H1 (cell line): ENCODE measurements around the gene ZBTB8B. TPM values are rescaled to one million over a fixed set of nuclear protein-coding genes. Genes with fewer than 3 reads are reported as not detected.
"Not testable (repeated sequence)": the region's sequence is repeated elsewhere in the genome, so short reads cannot be mapped to it uniquely, and the experiment has no call there.

Source experiments
- CTCF ChIA-PET: fragments of 300-600 bp; sonication (Branson Sonifier 250); formaldehyde crosslinking; loops from one replicate; lab custom pipeline; 2021; ENCODE audit not compliant: partially characterized antibody; lab: Charles Lee
- POLR2A ChIA-PET: fragments of 300-600 bp; sonication (Branson Sonifier 250); formaldehyde crosslinking; loops from one replicate; lab custom pipeline; 2021; ENCODE audit warnings: inconsistent platforms; ENCODE audit not compliant: partially characterized antibody; lab: Charles Lee
- DNase-seq, 2 experiments: peaks; one replicate each; pipeline versions ENCODE4 v3.0.0 to v3.0.0-alpha.2; 2010 to 2022; ENCODE audit warnings: low spot score in 2 of 2, low read depth in 1 of 2, mixed read lengths in 1 of 2
- FAIRE-seq: peaks from 2 replicates; lab custom pipeline; 2011; peaks lifted over from hg19 to GRCh38; lab: Jason Lieb, UNC
- H2AFZ ChIP-seq: 2 replicates; pipeline ENCODE4 v1.8.1; 2012; ENCODE audit warnings: low read length, inconsistent platforms
- H2AK5ac ChIP-seq: 2 replicates; pipeline ENCODE4 v1.6.1; 2013; ENCODE audit warnings: low read depth, low read length
- H2BK120ac ChIP-seq: replicated peaks from 2 replicates; pipeline ENCODE3; 2013; ENCODE audit warnings: low read depth, low read length, inconsistent platforms
- H2BK12ac ChIP-seq: 2 replicates; pipeline ENCODE4 v1.6.1; 2013; ENCODE audit warnings: low read depth, low read length
- H2BK15ac ChIP-seq: 2 replicates; pipeline ENCODE4 v1.6.1; 2013; ENCODE audit warnings: low read length
- H2BK20ac ChIP-seq: 2 replicates; pipeline ENCODE4 v1.6.1; 2013; ENCODE audit warnings: low read length
- H2BK5ac ChIP-seq: 2 replicates; pipeline ENCODE4 v1.6.1; 2013; ENCODE audit warnings: low read depth, low read length
- H3K14ac ChIP-seq: 2 replicates; pipeline ENCODE4 v1.6.1; 2013; ENCODE audit warnings: inconsistent platforms; ENCODE audit not compliant: insufficient read length
- H3K18ac ChIP-seq: 2 replicates; pipeline ENCODE4 v1.6.1; 2013; ENCODE audit warnings: low read length; ENCODE audit errors: extremely low read depth
- H3K23ac ChIP-seq: 2 replicates; pipeline ENCODE4 v1.6.1; 2013; ENCODE audit warnings: inconsistent platforms; ENCODE audit not compliant: insufficient read length
- H3K23me2 ChIP-seq: 2 replicates; pipeline ENCODE4 v1.6.1; 2013; ENCODE audit warnings: low read depth, low read length
- H3K27ac ChIP-seq: 2 replicates; pipeline ENCODE4 v1.6.1; 2011; ENCODE audit warnings: low read depth, low read length, inconsistent platforms
- H3K27me3 ChIP-seq, 4 experiments: replicated peaks in 1 of 4; 1 replicate in 1 of 4; 2 replicates in 3 of 4; pipeline versions ENCODE4 v1.6.1 to v1.8.1; 2011 to 2013; ENCODE audit warnings: low read length in 3 of 4, mild to moderate bottlenecking in 3 of 4, inconsistent platforms in 2 of 4, mixed read lengths in 2 of 4, moderate library complexity in 1 of 4; ENCODE audit not compliant: control insufficient read depth in 3 of 4, insufficient read depth in 3 of 4; ENCODE audit errors: extremely low read depth in 1 of 4
- H3K36me3 ChIP-seq, 4 experiments: 2 replicates each; pipeline versions ENCODE4 v1.6.1 to v1.8.1; 2011 to 2013; ENCODE audit warnings: mild to moderate bottlenecking in 4 of 4, low read length in 3 of 4, moderate library complexity in 2 of 4, control low read depth in 1 of 4, inconsistent platforms in 1 of 4; ENCODE audit not compliant: insufficient read depth in 4 of 4, control insufficient read depth in 2 of 4
- H3K4ac ChIP-seq: replicated peaks from 2 replicates; pipeline ENCODE3; 2013; ENCODE audit warnings: low read length, low read depth, mixed read lengths, inconsistent platforms; ENCODE audit not compliant: insufficient read length
- H3K4me1 ChIP-seq, 4 experiments: replicated peaks in 1 of 4; 1 replicate in 1 of 4; 2 replicates in 3 of 4; pipeline versions ENCODE4 v1.6.1 to v1.8.1; 2011 to 2013; ENCODE audit warnings: low read length in 3 of 4, inconsistent platforms in 2 of 4, mixed read lengths in 1 of 4; ENCODE audit not compliant: insufficient read depth in 4 of 4, control insufficient read depth in 3 of 4
- H3K4me2 ChIP-seq, 2 experiments: 2 replicates each; pipeline versions ENCODE4 v1.6.1 to v1.8.1; 2011 to 2013; ENCODE audit warnings: low read depth in 2 of 2, low read length in 2 of 2, control low read depth in 1 of 2, inconsistent platforms in 1 of 2, mild to moderate bottlenecking in 1 of 2; ENCODE audit not compliant: insufficient read depth in 1 of 2
- H3K4me3 ChIP-seq, 4 experiments: fragments of 200-600, 300-600 bp in 1 of 4; sonication (generic), shearing (Covaris generic), sonication (Bioruptor Twin) in 1 of 4; 2 replicates each; pipeline versions ENCODE4 v1.5.1 to v1.8.1; 2011 to 2016; ENCODE audit warnings: low read length in 4 of 4, low read depth in 3 of 4, control low read depth in 2 of 4, inconsistent platforms in 2 of 4, mild to moderate bottlenecking in 2 of 4, mixed read lengths in 1 of 4, moderate library complexity in 1 of 4; ENCODE audit not compliant: insufficient read depth in 2 of 4; ENCODE audit errors: extremely low read depth in 1 of 4
- H3K56ac ChIP-seq: replicated peaks from 2 replicates; pipeline ENCODE3; 2013; ENCODE audit warnings: low read depth, mild to moderate bottlenecking, mixed read lengths, low read length, inconsistent platforms; ENCODE audit not compliant: insufficient read length
- H3K79me1 ChIP-seq: 2 replicates; pipeline ENCODE4 v1.6.1; 2013; ENCODE audit warnings: low read depth, low read length, control low read depth
- H3K79me2 ChIP-seq, 2 experiments: 2 replicates each; pipeline versions ENCODE4 v1.6.1 to v1.8.1; 2012 to 2013; ENCODE audit warnings: low read length in 2 of 2, mild to moderate bottlenecking in 2 of 2, inconsistent platforms in 1 of 2; ENCODE audit not compliant: insufficient read depth in 2 of 2, control insufficient read depth in 1 of 2
- H3K9ac ChIP-seq, 4 experiments: replicated peaks in 1 of 4; 1 replicate in 1 of 4; 2 replicates in 3 of 4; pipeline versions ENCODE4 v1.6.1 to v1.8.1; 2011 to 2013; ENCODE audit warnings: low read depth in 3 of 4, low read length in 3 of 4, control low read depth in 2 of 4, mild to moderate bottlenecking in 2 of 4, moderate library complexity in 2 of 4, inconsistent platforms in 1 of 4; ENCODE audit errors: extremely low read depth in 1 of 4
- H3K9me3 ChIP-seq, 2 experiments: 2 replicates each; pipeline versions ENCODE4 v1.6.1 to v1.8.1; 2012 to 2013; ENCODE audit warnings: mild to moderate bottlenecking in 2 of 2, moderate library complexity in 2 of 2, control low read depth in 1 of 2, inconsistent platforms in 1 of 2, low read depth in 1 of 2, low read length in 1 of 2, mixed read lengths in 1 of 2; ENCODE audit not compliant: insufficient read depth in 2 of 2
- H4K20me1 ChIP-seq, 2 experiments: replicated peaks in 1 of 2; 2 replicates each; pipeline versions ENCODE3 to v1.8.1; 2011 to 2013; ENCODE audit warnings: inconsistent platforms in 2 of 2, low read length in 2 of 2, mild to moderate bottlenecking in 1 of 2; ENCODE audit not compliant: insufficient read depth in 2 of 2, control insufficient read depth in 1 of 2
- H4K5ac ChIP-seq: 2 replicates; pipeline ENCODE4 v1.6.1; 2013; ENCODE audit warnings: low read length, low read depth, mixed read lengths, inconsistent platforms; ENCODE audit not compliant: insufficient read length
- H4K8ac ChIP-seq: 2 replicates; pipeline ENCODE4 v1.8.0; 2013; ENCODE audit warnings: mild to moderate bottlenecking, moderate library complexity, low read length, inconsistent platforms; ENCODE audit not compliant: insufficient read depth; ENCODE audit errors: extremely low read depth
- H4K91ac ChIP-seq: replicated peaks from 2 replicates; pipeline ENCODE3; 2013; ENCODE audit warnings: low read length, mixed read lengths, inconsistent platforms; ENCODE audit not compliant: insufficient read length
- WGBS, 2 experiments: shearing (Covaris generic) in 1 of 2; methylation state at CpG; one replicate each; pipeline versions ENCODE4 v1.1.6 to v1.1.7; 2013 to 2015; ENCODE audit warnings: low lambda C conversion rate in 2 of 2, mixed read lengths in 2 of 2, inconsistent platforms in 1 of 2, low coverage in 1 of 2, missing lambda C conversion rate in 1 of 2; ENCODE audit not compliant: insufficient replicate concordance in 2 of 2, insufficient coverage in 1 of 2, insufficient read length in 1 of 2; ENCODE audit errors: extremely low coverage in 1 of 2, missing lambda C conversion rate in 1 of 2; 5-methylcytosine and 5-hydroxymethylcytosine counted together
- polyA plus RNA-seq, 7 experiments: library from polyadenylated mRNA; depleted of rRNA in 3 of 7; stranded (reverse) in 5 of 7; unstranded in 2 of 7; fragments of >200 nt in 5 of 7; fragments of 200-250 nt in 2 of 7; gene quantifications; 1 replicate in 5 of 7; 2 replicates in 1 of 7; 4 replicates in 1 of 7; pipeline versions ENCODE4 v1.2.1 to v1.2.3, GENCODE V29; 2011 to 2013; ENCODE audit warnings: missing spikeins in 2 of 7, mixed read lengths in 2 of 7
- total RNA-seq: library from RNA; stranded (reverse); fragmentation: NEBNext Ultra II Directional; extraction: Animal tissue kit (Norgen Biotek cat#: 25700); gene quantifications from 2 replicates; pipeline ENCODE4 v1.2.1, GENCODE V29; 2021

ZBTB8B gene
- total and polyA plus RNA-seq, 2 of the 8 experiments (the other 6 are each of a cell fraction or from before 2014, with no cell fraction given): 1.3 to 3.7 TPM

DNA sequence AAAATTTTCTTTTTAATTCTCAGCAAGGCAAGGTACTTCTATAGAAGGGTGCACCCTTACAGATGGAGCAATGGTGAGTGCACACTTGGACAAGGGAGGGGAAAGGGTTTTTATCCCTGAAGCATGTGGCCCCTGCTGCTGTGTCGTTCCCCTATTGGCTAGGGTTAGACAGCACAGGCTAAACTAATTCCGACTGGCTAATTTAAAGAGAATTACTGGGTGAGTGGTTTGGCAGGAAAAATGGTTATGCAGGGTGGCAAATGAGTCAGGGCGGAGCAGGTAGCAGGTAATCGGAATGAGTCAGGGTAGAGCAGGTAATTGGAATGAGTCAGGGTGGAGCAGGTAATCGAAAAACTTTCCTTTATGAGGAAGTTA, 15.4 kb upstream of the ZBTB8B start:
- H3K4me3 ChIP-seq, H2BK120ac ChIP-seq, H2BK20ac ChIP-seq, FAIRE-seq, H3K4me2 ChIP-seq, H3K23me2 ChIP-seq, H3K79me1 ChIP-seq, H3K36me3 ChIP-seq, H2BK15ac ChIP-seq, H3K4ac ChIP-seq, H4K5ac ChIP-seq, H3K9ac ChIP-seq, H4K20me1 ChIP-seq, H2AFZ ChIP-seq, H3K27ac ChIP-seq, H2BK12ac ChIP-seq, H3K14ac ChIP-seq, H3K79me2 ChIP-seq, H2AK5ac ChIP-seq, H3K56ac ChIP-seq, H3K27me3 ChIP-seq, H3K18ac ChIP-seq, H3K4me1 ChIP-seq, H3K23ac ChIP-seq, H4K91ac ChIP-seq, DNase-seq, H2BK5ac ChIP-seq, H4K8ac ChIP-seq: not testable (repeated sequence)
- POLR2A ChIA-PET: interaction anchor here (1.3 kb wide), 1 partner anchor 202 kb away, joined by 3 read pairs; the partner anchor contains the start of gene RBBP4
- CTCF ChIA-PET: interaction anchor here (0.7 to 2.5 kb wide), 13 partner anchors 8 to 69 kb away, joined by 3 to 11 read pairs (median 5); partner anchors contain the start of gene ZBTB8B
- WGBS, 2 experiments: 92% methylated on average over 5 of the region's 5 CpGs; no CpG with 5 or more reads in 1 of the 2 experiments
- peaks cover 19 to 27% of the 10 kb centered on the region in 2 experiments for H3K9me3 ChIP-seq
